GM19397 (cell line): ENCODE results near the gene GNPTG.

Source experiments
- ATAC-seq: cut with Tn5 transposase; IDR thresholded peaks from one replicate; pipeline ENCODE4 v1.9.1; 2021; ENCODE audit warnings: mild to moderate bottlenecking, moderate library complexity; ENCODE audit not compliant: unreplicated experiment

GNPTG gene

GRCh38 chr16:1346422-1347285, 5.1 kb upstream of the GNPTG start:
- no peak for ATAC-seq

- ATAC-seq, result no peak
These were observed 4.4 kb upstream of the GNPTG start for GRCh38 chr16:1347286-1347855.

GRCh38 chr16:1347962-1348361, 3.8 kb upstream of the GNPTG start:
- ATAC-seq, result no peak

GRCh38 chr16:1348441-1348840, 3.3 kb upstream of the GNPTG start:
- ATAC-seq, result no peak

GRCh38 chr16:1348926-1349325, 2.8 kb upstream of the GNPTG start:
- ATAC-seq, result no peak

GRCh38 chr16:1349351-1349750, 2.4 kb upstream of the GNPTG start:
- ATAC-seq, result no peak

- no peak for ATAC-seq
These were observed 1.8 kb upstream of the GNPTG start for GRCh38 chr16:1349951-1350350.

- no peak for ATAC-seq
These were observed 1.0 kb upstream of the GNPTG start for GRCh38 chr16:1350691-1351090.

- ATAC-seq, result peak; percentile 7
These were observed 533 bp upstream of the GNPTG start for GRCh38 chr16:1351215-1351581.

GRCh38 chr16:1354815-1355540, 3.2 kb downstream of the GNPTG start:
- no peak for ATAC-seq

- no peak for ATAC-seq
These were observed 3.9 kb downstream of the GNPTG start for GRCh38 chr16:1355591-1355990.

GRCh38 chr16:1356061-1356900, 4.5 kb downstream of the GNPTG start:
- no peak for ATAC-seq

GRCh38 chr16:1357906-1358566, 6.3 kb downstream of the GNPTG start:
- no peak for ATAC-seq

GRCh38 chr16:1361685-1362360, 10.1 kb downstream of the GNPTG start:
- ATAC-seq, result no peak

- ATAC-seq, result no peak
These were observed 11.1 kb downstream of the GNPTG start for GRCh38 chr16:1362807-1363206.

GRCh38 chr16:1363501-1364041, 11.8 kb downstream of the GNPTG start:
- ATAC-seq, result no peak

- ATAC-seq, result no peak
These were observed 12.8 kb downstream of the GNPTG start for GRCh38 chr16:1364510-1364909.

- no peak for ATAC-seq
These were observed 14.5 kb downstream of the GNPTG start for GRCh38 chr16:1366060-1366711.

GRCh38 chr16:1366712-1367299, 15.1 kb downstream of the GNPTG start:
- no peak for ATAC-seq
